ENCODE results near the gene PGLYRP2.

The PGLYRP2 gene

GRCh38 chr19:15424692-15425272 lies 54.5 kb downstream of the PGLYRP2 start:
- DNase-seq (ENCODE audit: low read depth in 2 of 2): no peak

DNA sequence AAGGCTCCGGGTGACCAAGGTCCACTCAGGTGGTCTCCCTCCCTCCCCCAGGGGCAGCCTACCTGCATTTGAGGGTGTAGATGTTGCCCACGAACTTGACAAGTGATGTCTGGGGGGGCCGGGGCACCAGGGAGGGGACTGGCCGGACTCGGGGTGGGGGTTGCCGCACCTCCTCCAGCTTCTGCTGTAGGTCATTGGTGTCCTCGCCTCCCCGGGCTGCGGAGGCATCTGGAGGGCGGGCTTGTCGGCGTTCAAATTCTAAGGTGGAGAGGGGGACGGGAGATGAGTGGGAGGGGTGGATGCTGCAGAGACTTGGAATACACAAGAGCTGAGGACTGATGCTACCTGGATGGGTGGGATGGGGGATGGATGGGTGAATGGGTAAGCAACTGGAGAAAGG lies 55.2 kb downstream of the PGLYRP2 start:
- no peak for DNase-seq (ENCODE audit: low read depth in 2 of 2)

- no peak for DNase-seq (ENCODE audit: low read depth in 2 of 2)
These were observed 56.2 kb downstream of the PGLYRP2 start for GRCh38 chr19:15423130-15423529.

GRCh38 chr19:15422296-15423075 lies 56.8 kb downstream of the PGLYRP2 start:
- no peak for DNase-seq (ENCODE audit: low read depth in 2 of 2)

- DNase-seq (ENCODE audit: low read depth in 2 of 2): no peak
These were observed 57.5 kb downstream of the PGLYRP2 start for GRCh38 chr19:15421721-15422260.

- no peak for DNase-seq (ENCODE audit: low read depth in 2 of 2)
These were observed 58.1 kb downstream of the PGLYRP2 start for GRCh38 chr19:15421136-15421695.

GRCh38 chr19:15419413-15420025 lies 59.8 kb downstream of the PGLYRP2 start:
- no peak for DNase-seq (ENCODE audit: low read depth in 2 of 2)
